NCI-H2029 treated with DMSO at 0.1 percent for 48 hours (cell line): ENCODE measurements around the gene ZNF276.
"Not testable (repeated sequence)": the region's sequence is repeated elsewhere in the genome, so short reads cannot be mapped to it uniquely, and the experiment has no call there.

Source experiments
- DNase-seq: peaks from one replicate; lab custom pipeline; 2025; lab: John Stamatoyannopoulos, UW

ZNF276 gene

DNA sequence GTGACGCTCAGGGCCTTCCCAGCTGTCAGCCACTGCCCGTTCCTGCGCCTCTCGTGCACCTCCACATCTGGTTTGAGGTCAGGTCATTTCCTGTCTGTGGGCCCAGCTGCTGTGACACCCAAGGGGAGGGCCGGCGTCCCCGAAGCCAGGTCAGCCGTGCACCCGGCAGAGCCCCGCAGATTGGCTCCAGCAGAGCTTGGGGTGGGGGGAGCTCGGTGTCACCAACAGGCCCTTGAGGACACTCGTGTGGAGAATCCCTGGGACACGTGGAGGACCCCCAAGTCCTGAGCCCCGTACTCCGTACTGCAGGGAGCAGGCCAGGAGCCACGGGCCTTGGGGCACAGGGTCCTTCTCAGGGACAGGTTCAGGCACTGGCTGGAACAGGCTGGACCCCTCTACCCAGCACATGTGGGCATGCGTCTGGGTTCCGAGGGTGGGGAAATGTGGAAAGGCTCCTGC, 24.6 kb upstream of the ZNF276 start:
- no peak for DNase-seq

GRCh38 chr16:89697161-89697615, 24.1 kb upstream of the ZNF276 start:
- DNase-seq = no peak

- no peak for DNase-seq
Measured at GRCh38 chr16:89697616-89698331, 23.6 kb upstream of the ZNF276 start.

GRCh38 chr16:89698717-89699116, 22.6 kb upstream of the ZNF276 start:
- not testable (repeated sequence) for DNase-seq

- not testable (repeated sequence) for DNase-seq
Measured at GRCh38 chr16:89699629-89700099, 21.7 kb upstream of the ZNF276 start.

- peak; percentile 78 for DNase-seq
Measured at GRCh38 chr16:89700100-89700648, 21.2 kb upstream of the ZNF276 start.

GRCh38 chr16:89700649-89701424, 20.5 kb upstream of the ZNF276 start:
- no peak for DNase-seq

DNA sequence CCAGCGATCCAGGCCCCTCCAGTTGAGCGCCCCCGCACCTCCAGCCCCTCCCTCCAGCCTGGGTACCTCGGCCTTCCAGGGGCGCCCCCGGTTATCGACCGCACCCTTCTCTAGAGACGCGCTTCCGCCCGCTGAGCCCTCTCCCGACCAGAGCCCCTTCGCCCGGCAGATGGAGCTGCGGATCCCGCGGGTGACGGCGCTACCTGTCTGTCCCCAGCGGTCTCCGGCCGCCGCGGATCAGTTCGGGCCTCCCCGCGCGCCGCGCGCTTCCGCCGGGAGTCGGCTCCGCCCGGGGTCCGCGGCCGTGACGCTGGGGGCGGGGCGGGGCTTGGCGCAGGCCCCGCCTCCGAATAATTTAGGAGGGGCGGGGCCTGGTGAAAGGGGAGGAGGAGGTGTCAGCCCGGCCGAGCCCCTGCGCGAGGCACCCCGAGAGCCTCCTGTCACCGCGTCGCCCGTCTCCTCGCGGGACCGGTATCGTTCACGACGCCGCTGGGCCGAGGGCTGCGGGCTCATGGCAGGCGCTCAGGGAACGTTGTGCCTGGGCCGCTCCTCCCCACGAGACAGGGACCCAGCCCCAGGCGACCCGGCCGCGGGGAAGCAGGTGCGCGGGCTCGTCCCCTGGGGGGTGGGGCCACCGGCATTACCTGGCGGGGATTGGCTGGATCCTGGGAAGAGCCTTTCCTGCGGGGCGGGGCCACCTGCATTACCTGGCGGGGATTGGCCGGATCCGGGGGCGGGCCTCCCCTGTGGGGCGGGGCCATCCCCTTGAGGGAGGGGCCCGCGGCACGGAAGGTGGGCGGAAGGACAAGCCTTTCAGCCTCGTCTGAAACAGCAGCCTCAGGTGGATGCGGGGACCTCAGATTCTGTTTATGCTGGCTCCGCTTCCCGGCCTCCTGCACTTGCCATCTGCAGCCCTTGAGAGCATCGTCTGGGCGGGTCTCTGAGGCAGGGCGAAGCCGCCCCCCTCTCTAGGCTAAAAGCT, 19.6 kb upstream of the ZNF276 start, which contains the start of gene SPATA2L:
Gene SPATA2L (minus strand): TSS at position 281 of the 982 bp plus-strand sequence. CDS start 473 bp downstream, outside the sequence.
- DNase-seq = no peak

DNA sequence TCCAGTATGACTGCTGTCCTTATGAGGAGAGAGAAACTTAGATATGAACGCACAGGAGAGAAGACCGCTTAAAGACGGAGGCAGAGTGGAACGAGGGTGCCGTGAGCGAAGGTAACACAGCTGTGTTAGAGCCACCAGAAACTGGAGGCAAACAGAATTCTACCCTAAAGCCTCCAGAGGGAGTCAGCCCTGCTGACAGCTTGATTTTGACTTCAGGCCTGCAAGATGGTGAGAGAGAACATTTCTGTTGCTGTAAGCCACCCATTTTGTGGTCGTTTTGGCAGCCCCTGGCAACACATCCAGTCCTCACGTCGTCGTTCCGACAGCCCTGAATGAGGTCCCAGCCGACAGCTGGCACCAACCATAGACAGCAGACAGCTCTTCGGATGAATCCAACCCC, 17.1 kb upstream of the ZNF276 start:
- no peak for DNase-seq

DNA sequence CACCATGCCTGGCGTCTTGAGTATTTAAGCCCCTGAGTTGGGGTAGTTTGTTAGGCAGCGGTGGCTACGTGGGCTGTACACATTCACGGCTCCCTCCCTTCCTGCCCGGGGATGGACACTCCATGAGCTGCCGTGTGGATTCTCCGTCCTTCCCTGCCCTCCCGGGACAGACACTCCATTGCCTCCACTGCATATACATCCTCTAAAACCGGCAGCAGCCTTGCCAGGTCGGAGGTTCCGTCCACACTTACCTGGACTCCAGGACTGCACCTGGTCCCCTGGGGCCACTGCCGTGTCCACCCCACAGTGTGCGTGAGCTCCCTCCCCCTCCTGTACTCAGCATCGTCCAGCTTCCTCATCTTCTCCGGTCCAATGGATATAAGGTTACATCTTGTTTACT, 16.3 kb upstream of the ZNF276 start:
- no peak for DNase-seq

GRCh38 chr16:89706518-89707260, 14.6 kb upstream of the ZNF276 start:
- DNase-seq = no peak

DNA sequence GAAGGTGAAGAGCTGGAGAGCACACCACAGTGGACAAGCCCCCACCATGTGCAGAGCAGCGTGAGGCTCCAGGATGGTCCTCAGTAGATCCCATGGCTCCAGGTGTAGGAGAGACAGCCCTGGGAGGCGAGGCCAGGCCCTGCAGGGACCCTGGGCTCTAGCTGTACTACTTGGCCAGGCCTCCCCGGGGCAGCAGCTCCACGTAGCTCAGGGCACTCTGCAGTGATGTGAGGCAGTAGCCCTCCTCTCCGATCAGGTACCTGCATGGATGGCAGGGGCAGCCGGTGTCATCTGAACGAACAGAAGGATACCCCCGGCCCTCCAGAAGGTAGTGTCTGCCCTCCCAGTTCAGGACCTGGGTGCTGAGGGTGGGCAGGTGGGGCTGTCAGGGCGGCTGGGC, 13.6 kb upstream of the ZNF276 start:
- DNase-seq = no peak

- no peak for DNase-seq
Measured at GRCh38 chr16:89708481-89708931, 12.8 kb upstream of the ZNF276 start.

- no peak for DNase-seq
Measured at GRCh38 chr16:89709166-89709565, 12.2 kb upstream of the ZNF276 start.

DNA sequence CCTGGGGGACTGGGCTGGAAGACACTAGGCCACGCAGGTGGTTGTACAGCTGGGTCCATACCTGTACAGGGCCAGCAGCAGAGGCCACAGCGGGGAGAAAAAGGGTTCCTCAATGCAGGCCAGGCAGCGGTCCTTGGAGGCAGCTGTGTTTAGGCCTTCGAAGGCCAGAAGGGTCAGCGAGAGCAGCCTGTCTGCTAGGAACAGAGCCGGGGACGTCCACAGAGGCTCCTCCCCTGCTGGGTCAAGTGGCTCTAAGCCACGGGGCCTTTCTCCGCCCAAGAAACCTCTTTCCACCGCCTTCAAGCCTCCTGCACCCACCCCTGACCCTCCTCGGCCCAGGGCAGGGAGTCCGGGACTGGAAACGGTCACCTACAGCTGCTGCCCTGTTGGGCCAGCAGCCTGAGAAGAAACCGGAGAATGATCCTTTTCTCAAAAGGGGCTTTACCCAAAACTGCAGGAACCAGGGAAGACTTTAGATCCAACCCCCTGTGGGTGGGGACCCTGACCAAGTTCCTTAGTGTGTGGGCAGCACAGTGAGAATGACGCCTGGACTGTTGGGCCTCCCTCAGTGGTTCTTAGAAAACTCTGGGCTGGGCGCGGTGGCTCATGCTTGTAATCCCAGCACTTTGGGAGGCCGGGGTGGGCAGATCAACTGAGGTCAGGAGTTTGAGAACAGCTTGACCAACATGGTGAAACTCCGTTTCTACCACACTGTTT, 11.5 kb upstream of the ZNF276 start:
- DNase-seq = no peak

- DNase-seq = no peak
Measured at GRCh38 chr16:89710709-89711564, 10.4 kb upstream of the ZNF276 start.

DNA sequence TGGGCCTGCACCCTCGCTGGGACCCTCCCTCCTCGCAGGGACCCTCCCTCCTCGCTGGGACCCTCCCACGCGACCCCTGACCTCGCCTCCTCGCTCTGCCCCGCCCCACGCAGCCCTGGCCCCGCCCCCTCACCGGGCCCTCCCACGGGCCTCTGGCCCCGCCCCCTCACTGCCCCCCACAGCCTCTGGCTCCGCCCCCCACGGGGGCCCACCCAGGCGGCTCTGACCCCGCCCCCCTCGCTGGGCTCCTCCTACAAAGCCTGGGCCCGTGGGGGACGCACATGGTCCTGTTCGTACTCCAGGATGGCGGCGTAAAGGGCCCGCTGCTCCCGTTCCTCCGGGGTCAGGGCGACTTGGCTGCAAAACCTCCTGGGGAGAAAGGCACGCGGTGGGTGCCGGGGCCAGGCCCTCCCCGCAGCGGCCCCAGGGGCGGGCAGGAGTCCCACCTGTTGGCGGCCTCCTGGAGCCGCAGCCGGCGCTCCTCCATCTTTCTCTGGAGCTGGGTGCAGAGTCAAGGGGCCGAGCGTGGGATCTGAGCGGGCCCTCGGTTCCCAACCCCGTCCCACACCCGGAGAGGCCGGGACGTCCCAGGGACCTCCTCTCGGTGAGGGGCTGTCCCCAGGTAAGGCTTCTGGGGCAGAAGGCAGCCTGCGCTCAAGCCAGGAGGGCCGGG, 9.6 kb upstream of the ZNF276 start:
- no peak for DNase-seq

- no peak for DNase-seq
Measured at GRCh38 chr16:89712274-89712781, 9.0 kb upstream of the ZNF276 start.
